ENCODE results near the gene DOCK11. TPM values are rescaled to one million over a fixed set of nuclear protein-coding genes. Genes with fewer than 3 reads are reported as not detected.
A peak's percentile ranks its signal among the peaks of the same experiment; 100 is the strongest.

DOCK11 gene
- total and polyA plus RNA-seq, 2 donors (not counting 3 experiments of a cell fraction or from before 2014, with no cell fraction given) = 0.37 to 0.86 TPM

DNA sequence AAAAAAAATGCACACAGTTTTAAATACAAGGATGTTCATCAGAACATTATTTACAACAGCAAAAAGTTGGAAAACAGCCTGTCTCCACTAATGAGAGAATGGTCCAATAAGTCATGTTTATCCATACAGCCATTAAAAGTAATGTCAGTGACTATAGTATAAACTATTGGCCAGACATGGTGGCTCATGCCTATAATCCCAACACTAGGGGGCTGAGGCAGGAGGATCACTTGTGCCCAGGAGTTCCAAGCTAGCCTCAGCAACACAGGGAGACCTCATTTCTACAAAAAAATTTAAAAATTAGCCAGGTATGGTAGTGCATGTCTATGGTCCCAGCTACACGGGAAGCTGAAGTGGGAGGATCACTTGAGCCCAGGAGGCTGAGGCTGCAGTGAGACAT lies 183.7 kb downstream of the DOCK11 start:
- intact Hi-C loops (cut with micrococcal nuclease) = no loop called here
- Histone ChIP-seq H4K20me1 (replicated peaks; ENCODE audit: control insufficient read depth, extremely low read depth, insufficient read depth, low read length) (no peaks in the 10 kb centered on the region), H3K79me2 (ENCODE audit: control insufficient read depth, insufficient read depth, low read length) (no peaks in the 10 kb centered on the region), H3K4me2 (ENCODE audit: insufficient read depth, low read length) (no peak overlapping the region), H3K36me3 (ENCODE audit: control insufficient read depth in 2 of 2, extremely low read depth in 1 of 2, insufficient read depth in 2 of 2, low read length in 2 of 2) (no peaks in the 10 kb centered on the region), H3K9me3 (replicated peaks; ENCODE audit: control insufficient read depth, insufficient read depth, low read length) (no peaks in the 10 kb centered on the region), H2AFZ (ENCODE audit: low read depth, low read length) (no peak overlapping the region), H3K9me1 (replicated peaks; ENCODE audit: control insufficient read depth, extremely low read depth, insufficient read depth, low read length) (no peaks in the 10 kb centered on the region), H3K27me3 (ENCODE audit: control insufficient read depth in 2 of 2, insufficient read depth in 2 of 2, low read length in 2 of 2) (no peaks in the 10 kb centered on the region), H3K4me1 (ENCODE audit: control insufficient read depth, extremely low read depth, insufficient read depth, low read length) (no peaks in the 10 kb centered on the region), H3K9ac (replicated peaks; ENCODE audit: extremely low read depth, insufficient read depth, low read length) (no peak overlapping the region), H3K27ac (ENCODE audit: insufficient read depth, low read depth, low read length) (no peak overlapping the region), H3K4me3 (replicated peaks in 1 of 3; ENCODE audit: insufficient read depth in 1 of 3, low read depth in 1 of 3, low read length in 3 of 3) (no peak overlapping the region)
- no TSS peak for BruUV-seq (replicated peaks)
- CTCF ChIA-PET = no interaction called here
- DNase-seq (ENCODE audit: low read depth, low spot score) (no peak), FAIRE-seq (peak; percentile 38)
- dilution Hi-C loops (cut with MboI; ENCODE audit: extremely low pct_ligation_motif_present, low sequenced_read_pairs) = no loop called here
- no peak for TF ChIP-seq EZH2 (IDR thresholded peaks at IDR 0.05; ENCODE audit: borderline replicate concordance, low read depth, low read length, severe bottlenecking)
- no peak for TF ChIP-seq POLR2A (IDR thresholded peaks at IDR 0.05; ENCODE audit: low read depth, low read length)
- no peak for TF ChIP-seq MYC (IDR thresholded peaks at IDR 0.05; ENCODE audit: low read depth, low read length)
- TF ChIP-seq FOS (IDR thresholded peaks at IDR 0.05; ENCODE audit: borderline replicate concordance, insufficient read depth, low read length) = no peak
- TF ChIP-seq GATA2 (IDR thresholded peaks at IDR 0.05; ENCODE audit: insufficient read depth, insufficient read length, low read depth, low read length) = no peak
- no peak for TF ChIP-seq JUN (IDR thresholded peaks at IDR 0.05; ENCODE audit: borderline replicate concordance, insufficient read depth, insufficient read length, low read depth)
- no peak for TF ChIP-seq POLR2AphosphoS5 (IDR thresholded peaks at IDR 0.05; ENCODE audit: insufficient read depth, low read depth, low read length)
- TF ChIP-seq, protein P1, sequence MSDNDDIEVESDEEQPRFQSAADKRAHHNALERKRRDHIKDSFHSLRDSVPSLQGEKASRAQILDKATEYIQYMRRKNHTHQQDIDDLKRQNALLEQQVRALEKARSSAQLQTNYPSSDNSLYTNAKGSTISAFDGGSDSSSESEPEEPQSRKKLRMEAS (IDR thresholded peaks at IDR 0.05; ENCODE audit: insufficient read depth, insufficient read length) = no peak
- TF ChIP-seq CTCF (IDR thresholded peaks at IDR 0.05; ENCODE audit: extremely low read depth in 1 of 2, insufficient read depth in 1 of 2, low read depth in 1 of 2, low read length in 2 of 2) = no peak
- POLR2A ChIA-PET = no interaction called here
